ENCODE measurements around the gene MAML3.

MAML3 gene

GRCh38 chr4:139684351-139684750, 469.6 kb downstream of the MAML3 start:
- Histone ChIP-seq H3K27me3 (ENCODE audit: insufficient read depth, poor library complexity, severe bottlenecking) (no peaks in the 10 kb centered on the region), H3K4me3 (replicated peaks; ENCODE audit: insufficient read depth, low read length) (no peak overlapping the region), H3K27ac (replicated peaks) (no peak overlapping the region)
- TF ChIP-seq SPI1 (IDR thresholded peaks at IDR 0.05; ENCODE audit: borderline replicate concordance, low read depth) (no peak), GABPA (IDR thresholded peaks at IDR 0.05; ENCODE audit: low read depth) (no peak), POLR2AphosphoS5 (IDR thresholded peaks at IDR 0.05; ENCODE audit: low read depth) (no peak)
- TF ChIP-seq, protein P1, sequence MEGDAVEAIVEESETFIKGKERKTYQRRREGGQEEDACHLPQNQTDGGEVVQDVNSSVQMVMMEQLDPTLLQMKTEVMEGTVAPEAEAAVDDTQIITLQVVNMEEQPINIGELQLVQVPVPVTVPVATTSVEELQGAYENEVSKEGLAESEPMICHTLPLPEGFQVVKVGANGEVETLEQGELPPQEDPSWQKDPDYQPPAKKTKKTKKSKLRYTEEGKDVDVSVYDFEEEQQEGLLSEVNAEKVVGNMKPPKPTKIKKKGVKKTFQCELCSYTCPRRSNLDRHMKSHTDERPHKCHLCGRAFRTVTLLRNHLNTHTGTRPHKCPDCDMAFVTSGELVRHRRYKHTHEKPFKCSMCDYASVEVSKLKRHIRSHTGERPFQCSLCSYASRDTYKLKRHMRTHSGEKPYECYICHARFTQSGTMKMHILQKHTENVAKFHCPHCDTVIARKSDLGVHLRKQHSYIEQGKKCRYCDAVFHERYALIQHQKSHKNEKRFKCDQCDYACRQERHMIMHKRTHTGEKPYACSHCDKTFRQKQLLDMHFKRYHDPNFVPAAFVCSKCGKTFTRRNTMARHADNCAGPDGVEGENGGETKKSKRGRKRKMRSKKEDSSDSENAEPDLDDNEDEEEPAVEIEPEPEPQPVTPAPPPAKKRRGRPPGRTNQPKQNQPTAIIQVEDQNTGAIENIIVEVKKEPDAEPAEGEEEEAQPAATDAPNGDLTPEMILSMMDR (IDR thresholded peaks at IDR 0.05; ENCODE audit: insufficient read depth, low read length): no peak
- TF ChIP-seq, protein P2, sequence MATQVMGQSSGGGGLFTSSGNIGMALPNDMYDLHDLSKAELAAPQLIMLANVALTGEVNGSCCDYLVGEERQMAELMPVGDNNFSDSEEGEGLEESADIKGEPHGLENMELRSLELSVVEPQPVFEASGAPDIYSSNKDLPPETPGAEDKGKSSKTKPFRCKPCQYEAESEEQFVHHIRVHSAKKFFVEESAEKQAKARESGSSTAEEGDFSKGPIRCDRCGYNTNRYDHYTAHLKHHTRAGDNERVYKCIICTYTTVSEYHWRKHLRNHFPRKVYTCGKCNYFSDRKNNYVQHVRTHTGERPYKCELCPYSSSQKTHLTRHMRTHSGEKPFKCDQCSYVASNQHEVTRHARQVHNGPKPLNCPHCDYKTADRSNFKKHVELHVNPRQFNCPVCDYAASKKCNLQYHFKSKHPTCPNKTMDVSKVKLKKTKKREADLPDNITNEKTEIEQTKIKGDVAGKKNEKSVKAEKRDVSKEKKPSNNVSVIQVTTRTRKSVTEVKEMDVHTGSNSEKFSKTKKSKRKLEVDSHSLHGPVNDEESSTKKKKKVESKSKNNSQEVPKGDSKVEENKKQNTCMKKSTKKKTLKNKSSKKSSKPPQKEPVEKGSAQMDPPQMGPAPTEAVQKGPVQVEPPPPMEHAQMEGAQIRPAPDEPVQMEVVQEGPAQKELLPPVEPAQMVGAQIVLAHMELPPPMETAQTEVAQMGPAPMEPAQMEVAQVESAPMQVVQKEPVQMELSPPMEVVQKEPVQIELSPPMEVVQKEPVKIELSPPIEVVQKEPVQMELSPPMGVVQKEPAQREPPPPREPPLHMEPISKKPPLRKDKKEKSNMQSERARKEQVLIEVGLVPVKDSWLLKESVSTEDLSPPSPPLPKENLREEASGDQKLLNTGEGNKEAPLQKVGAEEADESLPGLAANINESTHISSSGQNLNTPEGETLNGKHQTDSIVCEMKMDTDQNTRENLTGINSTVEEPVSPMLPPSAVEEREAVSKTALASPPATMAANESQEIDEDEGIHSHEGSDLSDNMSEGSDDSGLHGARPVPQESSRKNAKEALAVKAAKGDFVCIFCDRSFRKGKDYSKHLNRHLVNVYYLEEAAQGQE (IDR thresholded peaks at IDR 0.05; ENCODE audit: insufficient replicate concordance, low read depth): no peak
- no peak for DNase-seq (ENCODE audit: low read depth in 1 of 2, low spot score in 1 of 2)

GRCh38 chr4:139682741-139683151, 471.2 kb downstream of the MAML3 start:
- no peaks in the 10 kb centered on the region for H3K27me3 ChIP-seq (ENCODE audit: insufficient read depth, poor library complexity, severe bottlenecking)
- no peak overlapping the region for H3K27ac ChIP-seq (replicated peaks)
- no peak for DNase-seq (ENCODE audit: low read depth in 1 of 2, low spot score in 1 of 2)
- H3K4me3 ChIP-seq (replicated peaks; ENCODE audit: insufficient read depth, low read length): no peak overlapping the region
- TF ChIP-seq GABPA (IDR thresholded peaks at IDR 0.05; ENCODE audit: low read depth) (no peak), POLR2AphosphoS5 (IDR thresholded peaks at IDR 0.05; ENCODE audit: low read depth) (no peak), SPI1 (IDR thresholded peaks at IDR 0.05; ENCODE audit: borderline replicate concordance, low read depth) (no peak)
- TF ChIP-seq, protein P2 (IDR thresholded peaks at IDR 0.05; ENCODE audit: insufficient replicate concordance, low read depth): no peak
- TF ChIP-seq, protein P1 (IDR thresholded peaks at IDR 0.05; ENCODE audit: insufficient read depth, low read length): no peak

DNA sequence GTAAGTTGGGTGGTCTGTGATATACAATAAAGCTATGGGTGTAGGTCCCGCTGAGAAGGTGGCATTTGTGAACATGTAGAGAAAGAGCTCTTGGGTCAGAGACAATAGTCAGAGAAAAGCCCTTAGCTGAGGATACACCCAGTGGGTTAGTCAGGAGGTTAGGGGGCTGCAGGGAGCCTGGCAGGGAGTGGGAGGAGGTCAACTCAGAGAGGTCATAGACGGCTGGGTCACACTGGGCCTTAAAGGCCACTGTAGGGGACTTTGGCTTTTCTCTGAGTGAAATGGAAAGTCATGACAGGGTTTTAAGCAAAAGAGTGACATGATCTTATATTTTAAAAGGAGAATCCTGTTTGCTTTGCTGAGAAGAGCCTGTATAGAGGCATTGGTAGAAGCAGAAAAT, 471.7 kb downstream of the MAML3 start:
- TF ChIP-seq SPI1 (IDR thresholded peaks at IDR 0.05; ENCODE audit: borderline replicate concordance, low read depth): no peak
- TF ChIP-seq, protein P2 (IDR thresholded peaks at IDR 0.05; ENCODE audit: insufficient replicate concordance, low read depth): no peak
- TF ChIP-seq GABPA (IDR thresholded peaks at IDR 0.05; ENCODE audit: low read depth): no peak
- TF ChIP-seq POLR2AphosphoS5 (IDR thresholded peaks at IDR 0.05; ENCODE audit: low read depth): no peak
- TF ChIP-seq, protein P1 (IDR thresholded peaks at IDR 0.05; ENCODE audit: insufficient read depth, low read length): no peak
- Histone ChIP-seq H3K27me3 (ENCODE audit: insufficient read depth, poor library complexity, severe bottlenecking) (no peaks in the 10 kb centered on the region), H3K27ac (replicated peaks) (no peak overlapping the region), H3K4me3 (replicated peaks; ENCODE audit: insufficient read depth, low read length) (no peak overlapping the region)
- no peak for DNase-seq (ENCODE audit: low read depth in 1 of 2, low spot score in 1 of 2)

Data from HL-60 (cell line).